LNCAP (cell line): ENCODE data around the gene SLC48A1.

Source experiments
- TF ChIP-seq, protein P1 (sequence below): fragments of 450-650 bp; IDR thresholded peaks from 2 replicates; pipeline ENCODE4 v1.5.1; 2017; ENCODE audit warnings: mild to moderate bottlenecking

The SLC48A1 gene

DNA sequence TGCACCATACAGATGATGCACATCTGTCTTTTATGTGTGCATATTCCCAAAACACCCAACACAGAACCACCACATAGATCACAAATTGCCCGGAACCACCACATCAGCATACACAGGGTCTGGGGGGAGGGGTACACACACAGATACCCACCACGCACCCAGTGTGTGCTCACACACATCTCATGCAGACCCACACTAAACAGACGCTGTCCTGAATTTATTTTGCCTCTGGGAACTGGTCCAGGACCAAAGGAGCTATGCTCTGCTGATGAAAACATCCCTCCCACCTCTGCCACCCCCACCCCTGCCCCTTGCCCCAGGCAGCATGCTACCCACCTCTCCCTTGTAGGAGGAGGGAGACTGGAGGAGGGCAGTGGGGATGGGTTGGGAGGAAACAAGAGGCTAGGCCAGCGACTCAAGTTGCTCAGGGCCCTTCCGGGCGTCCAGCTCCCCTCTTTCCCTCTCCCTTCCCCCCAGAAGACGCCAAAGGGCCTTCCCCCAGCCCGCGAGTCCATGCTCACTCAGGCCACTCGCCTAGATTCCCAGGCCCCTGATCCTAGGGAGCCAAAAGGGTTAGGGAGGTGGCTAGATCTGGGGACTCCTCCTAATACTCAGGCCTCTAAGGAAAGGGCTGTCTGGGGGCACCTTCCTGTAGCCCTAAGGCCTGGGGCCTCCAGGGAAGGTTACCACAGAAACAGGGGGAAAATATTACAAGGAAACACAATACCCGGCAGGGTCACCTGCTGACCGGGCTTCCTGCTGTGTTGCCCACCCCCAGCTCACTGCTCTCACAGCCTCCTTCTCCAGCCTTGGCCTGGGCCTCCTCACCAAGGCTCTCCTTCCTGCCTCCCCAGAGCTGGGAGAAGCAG, 43.6 kb downstream of the SLC48A1 start:
- TF ChIP-seq, protein P1, sequence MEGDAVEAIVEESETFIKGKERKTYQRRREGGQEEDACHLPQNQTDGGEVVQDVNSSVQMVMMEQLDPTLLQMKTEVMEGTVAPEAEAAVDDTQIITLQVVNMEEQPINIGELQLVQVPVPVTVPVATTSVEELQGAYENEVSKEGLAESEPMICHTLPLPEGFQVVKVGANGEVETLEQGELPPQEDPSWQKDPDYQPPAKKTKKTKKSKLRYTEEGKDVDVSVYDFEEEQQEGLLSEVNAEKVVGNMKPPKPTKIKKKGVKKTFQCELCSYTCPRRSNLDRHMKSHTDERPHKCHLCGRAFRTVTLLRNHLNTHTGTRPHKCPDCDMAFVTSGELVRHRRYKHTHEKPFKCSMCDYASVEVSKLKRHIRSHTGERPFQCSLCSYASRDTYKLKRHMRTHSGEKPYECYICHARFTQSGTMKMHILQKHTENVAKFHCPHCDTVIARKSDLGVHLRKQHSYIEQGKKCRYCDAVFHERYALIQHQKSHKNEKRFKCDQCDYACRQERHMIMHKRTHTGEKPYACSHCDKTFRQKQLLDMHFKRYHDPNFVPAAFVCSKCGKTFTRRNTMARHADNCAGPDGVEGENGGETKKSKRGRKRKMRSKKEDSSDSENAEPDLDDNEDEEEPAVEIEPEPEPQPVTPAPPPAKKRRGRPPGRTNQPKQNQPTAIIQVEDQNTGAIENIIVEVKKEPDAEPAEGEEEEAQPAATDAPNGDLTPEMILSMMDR, result no peak

DNA sequence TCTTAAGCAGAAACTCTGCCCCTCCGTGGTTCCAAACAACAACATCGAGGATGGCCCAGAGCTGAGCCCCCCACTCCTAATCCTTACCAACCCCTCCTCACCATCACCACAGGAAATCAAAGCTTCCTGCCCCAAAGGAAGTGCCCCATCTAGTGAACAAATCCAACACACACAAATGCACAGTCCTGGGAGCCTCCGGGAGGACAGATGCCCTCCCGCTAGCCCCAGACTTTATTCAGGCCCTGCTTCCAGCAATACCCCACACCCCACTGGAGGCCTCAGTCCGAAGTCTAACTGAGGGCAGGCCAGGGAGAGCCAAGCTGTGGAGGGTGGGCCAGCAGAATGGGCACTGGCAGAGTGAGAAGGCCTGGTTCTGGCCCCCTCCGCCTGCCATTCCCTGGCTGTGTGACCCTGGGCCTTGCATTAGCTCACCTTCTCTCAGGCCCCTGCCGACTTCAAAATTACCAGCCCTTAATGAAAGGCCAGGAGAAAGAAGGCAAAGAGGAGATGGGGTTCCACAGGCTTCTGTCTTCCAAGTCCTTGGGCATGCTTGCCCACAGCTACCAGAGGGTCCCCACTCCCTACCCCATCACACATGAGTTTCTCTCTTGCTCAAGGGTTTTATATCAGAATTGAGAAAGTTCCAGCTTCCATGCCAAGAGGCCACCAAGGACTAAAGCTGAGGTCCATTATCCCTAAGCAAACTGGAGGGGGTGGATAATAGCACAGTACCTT, 44.4 kb downstream of the SLC48A1 start:
- TF ChIP-seq, protein P1, result no peak

DNA sequence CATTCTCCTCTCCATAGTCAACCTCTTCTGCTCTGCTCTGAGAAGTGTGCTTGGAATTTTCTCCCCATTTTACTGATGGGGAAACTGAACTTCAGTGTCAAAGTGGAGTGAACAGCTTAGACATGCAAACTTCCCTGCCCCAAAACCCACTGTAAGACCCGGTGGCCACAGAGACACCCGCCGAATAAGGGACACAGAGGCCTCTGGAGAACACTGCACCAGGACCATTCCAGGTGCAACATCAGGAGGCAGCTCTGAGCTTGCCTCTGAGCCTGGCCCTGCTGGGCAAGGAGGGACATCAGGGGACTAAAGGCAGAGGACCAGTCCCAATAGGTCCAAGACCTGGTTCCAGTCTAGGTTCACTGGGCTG, 45.0 kb downstream of the SLC48A1 start:
- TF ChIP-seq, protein P1, result no peak

DNA sequence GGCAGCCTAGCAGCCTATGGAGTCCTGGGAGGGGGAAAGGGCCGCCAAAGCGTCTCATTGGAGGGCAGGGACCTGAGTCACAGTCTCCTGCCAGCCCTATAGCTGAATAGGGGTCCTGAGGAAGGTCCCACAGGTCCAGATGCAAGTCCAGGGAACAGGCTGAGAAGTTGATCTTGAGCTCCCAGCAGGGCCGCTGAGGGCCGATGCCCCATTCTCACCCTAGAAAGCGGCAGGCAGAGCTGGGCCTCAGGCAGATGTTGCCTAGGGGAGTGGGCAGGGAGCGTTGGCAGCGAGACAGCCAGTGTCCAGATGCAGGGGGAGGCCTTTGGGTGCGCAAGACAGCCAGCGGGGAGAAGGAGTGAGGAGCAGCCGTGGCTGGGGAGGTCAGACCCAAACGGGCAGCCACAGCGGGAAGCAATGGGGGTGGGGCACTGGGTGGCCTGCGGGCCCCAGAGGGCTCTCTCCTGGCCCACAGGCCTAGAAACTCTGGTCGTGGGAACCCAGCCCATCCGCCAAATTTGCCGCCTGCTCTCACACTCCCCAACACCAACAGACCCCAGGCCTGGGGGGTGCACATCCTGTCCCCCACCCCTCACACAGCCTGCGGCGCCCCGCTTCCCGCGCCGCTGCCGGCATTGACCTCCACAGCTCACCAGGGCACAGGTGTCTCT, 45.6 kb downstream of the SLC48A1 start:
- TF ChIP-seq, protein P1, result no peak

DNA sequence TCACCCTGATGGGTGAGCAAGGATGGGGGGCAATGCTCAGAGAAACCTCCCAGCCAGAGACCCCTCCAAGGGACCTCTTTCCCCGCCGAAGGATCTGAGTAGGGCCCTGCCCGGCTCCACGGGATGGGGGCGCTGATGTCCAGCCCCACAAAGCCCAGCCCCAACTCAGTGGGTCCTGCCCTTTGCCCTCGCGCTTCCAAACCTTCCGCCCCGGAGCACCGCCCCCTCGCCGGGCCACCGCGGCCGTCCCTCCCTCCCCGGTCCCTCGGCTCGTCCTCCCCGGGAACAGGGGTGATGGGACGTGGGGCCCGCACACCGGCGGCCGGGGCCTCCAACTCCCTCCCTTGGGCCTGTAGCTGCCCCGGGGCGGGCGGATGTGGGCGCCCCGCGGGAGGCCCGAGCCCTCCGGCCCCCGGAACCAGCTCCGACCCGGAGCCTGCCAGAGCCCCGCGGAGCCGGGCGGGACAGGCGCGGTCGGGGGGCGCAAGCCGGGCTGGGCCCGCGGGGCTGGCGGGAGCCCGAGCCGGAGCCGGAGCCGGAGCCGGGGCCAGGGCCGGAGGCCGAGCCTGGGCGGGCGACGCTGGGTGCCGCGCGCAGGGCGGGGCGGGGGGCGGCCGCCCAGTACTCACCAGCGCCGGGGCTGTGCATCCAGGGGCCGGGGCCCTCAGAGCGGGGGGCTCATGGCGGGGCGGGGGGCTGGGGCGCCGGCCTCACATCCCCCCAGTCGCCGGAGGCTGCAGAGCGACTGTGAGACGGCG, 46.3 kb downstream of the SLC48A1 start:
- TF ChIP-seq, protein P1, result peak; percentile 44

DNA sequence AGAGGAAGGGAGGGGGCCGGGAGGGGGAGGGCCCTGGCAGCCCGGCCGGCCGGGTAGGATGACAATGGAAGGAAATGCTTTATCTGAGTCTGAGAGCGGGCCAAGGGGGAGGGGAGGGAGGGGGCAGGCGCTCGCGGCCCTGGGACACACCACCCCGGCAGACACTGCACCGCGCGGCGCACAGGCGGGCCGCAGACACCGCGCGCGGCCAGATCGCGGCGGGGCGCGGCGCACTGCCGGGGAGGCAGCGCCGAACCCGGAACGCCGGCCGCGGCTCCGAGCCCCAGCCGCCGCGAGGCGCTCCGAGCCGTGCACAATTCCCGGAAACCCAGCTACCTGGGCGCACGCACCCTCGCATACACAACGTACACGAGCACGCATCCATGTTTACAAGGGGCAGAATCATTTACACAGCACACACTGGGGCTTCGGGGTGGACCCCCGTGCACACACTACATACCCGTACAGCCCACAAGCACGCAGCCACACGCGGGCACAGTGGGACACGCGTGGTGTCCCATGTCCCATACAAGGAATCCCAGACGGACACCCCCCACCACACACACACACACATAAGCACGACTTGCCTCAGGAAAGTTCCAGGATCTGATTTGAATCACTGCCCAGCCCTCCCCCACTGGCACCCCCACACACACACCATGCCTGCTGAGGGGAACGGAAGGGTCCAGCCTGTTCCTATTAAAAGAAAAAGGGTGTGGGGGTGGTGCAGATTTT, 47.0 kb downstream of the SLC48A1 start, which contains the start of gene HDAC7:
HDAC7 (minus strand) TSS at position 8 of the 735 bp plus-strand sequence. CDS start 118 bp downstream, outside the sequence.
- TF ChIP-seq, protein P1, result no peak; the same call in 1 of the 2 replicates
